Measurements from ENCODE around the gene SENP7.

Gene SENP7

GRCh38 chr3:101387351-101387750, 125.7 kb downstream of the SENP7 start:
- Histone ChIP-seq H3K4me1 (ENCODE audit: insufficient read depth, low read length, severe bottlenecking) (no peaks in the 10 kb centered on the region), H3K79me2 (ENCODE audit: insufficient read depth, low read length) (no peaks in the 10 kb centered on the region), H3K9me2 (ENCODE audit: low read depth, low read length) (no peaks in the 10 kb centered on the region), H4K20me1 (ENCODE audit: insufficient read depth, low read length) (no peaks in the 10 kb centered on the region), H3K4me2 (ENCODE audit: low read length) (no peak overlapping the region), H3K9me3 (ENCODE audit: low read length) (peaks cover 5% of the 10 kb centered on the region; the same call in 1 of the 2 replicates), H2AFZ (ENCODE audit: low read length) (no peak overlapping the region), H3K36me3 (ENCODE audit: insufficient read depth, low read length) (peaks cover 8% of the 10 kb centered on the region; the same call in 1 of the 2 replicates), H3F3A (ENCODE audit: insufficient read depth, low read length) (no peaks in the 10 kb centered on the region), H3K9ac (ENCODE audit: low read length) (no peak overlapping the region), H3K4me3 (ENCODE audit: low read depth, low read length, poor library complexity, severe bottlenecking) (no peak overlapping the region), H3K27ac (ENCODE audit: low read depth, low read length, poor library complexity, severe bottlenecking) (no peak overlapping the region), H3K27me3 (ENCODE audit: insufficient read depth, low read length) (no peaks in the 10 kb centered on the region)
- no peak for TF ChIP-seq CTCF (IDR thresholded peaks at IDR 0.05; ENCODE audit: low read length)

GRCh38 chr3:101384426-101384825, 128.6 kb downstream of the SENP7 start:
- no peak overlapping the region for H2AFZ ChIP-seq (ENCODE audit: low read length)
- H3K9ac ChIP-seq (ENCODE audit: low read length) = no peak overlapping the region

GRCh38 chr3:101383656-101384055, 129.4 kb downstream of the SENP7 start:
- TF ChIP-seq CTCF (IDR thresholded peaks at IDR 0.05; ENCODE audit: low read length) (no peak), EZH2 (IDR thresholded peaks at IDR 0.05; ENCODE audit: borderline replicate concordance, low read length) (no peak)
- Histone ChIP-seq H4K20me1 (ENCODE audit: insufficient read depth, low read length) (no peaks in the 10 kb centered on the region), H3K4me2 (ENCODE audit: low read length) (no peak overlapping the region), H3K27ac (ENCODE audit: low read depth, low read length, poor library complexity, severe bottlenecking) (no peak overlapping the region), H3K4me1 (ENCODE audit: insufficient read depth, low read length, severe bottlenecking) (peaks cover 4% of the 10 kb centered on the region), H3F3A (ENCODE audit: insufficient read depth, low read length) (0 out of 2 replicates have a peak, but pooled peaks cover 5% of the 10 kb centered on the region), H3K9ac (ENCODE audit: low read length) (no peak overlapping the region), H3K4me3 (ENCODE audit: low read depth, low read length, poor library complexity, severe bottlenecking) (no peak overlapping the region), H3K9me2 (ENCODE audit: low read depth, low read length) (no peaks in the 10 kb centered on the region), H3K79me2 (ENCODE audit: insufficient read depth, low read length) (no peaks in the 10 kb centered on the region), H3K36me3 (ENCODE audit: insufficient read depth, low read length) (peaks cover 8% of the 10 kb centered on the region; the same call in 1 of the 2 replicates), H3K27me3 (ENCODE audit: insufficient read depth, low read length) (no peaks in the 10 kb centered on the region), H2AFZ (ENCODE audit: low read length) (no peak overlapping the region), H3K9me3 (ENCODE audit: low read length) (0 out of 2 replicates have a peak, but pooled peaks cover 3% of the 10 kb centered on the region)

More at GRCh38 chr3:101384426-101384825, 128.6 kb downstream of the SENP7 start:
- Histone ChIP-seq H3K36me3 (ENCODE audit: insufficient read depth, low read length) (peaks cover 8% of the 10 kb centered on the region; the same call in 1 of the 2 replicates), H3K27ac (ENCODE audit: low read depth, low read length, poor library complexity, severe bottlenecking) (no peak overlapping the region), H4K20me1 (ENCODE audit: insufficient read depth, low read length) (no peaks in the 10 kb centered on the region), H3K27me3 (ENCODE audit: insufficient read depth, low read length) (no peaks in the 10 kb centered on the region), H3K9me2 (ENCODE audit: low read depth, low read length) (no peaks in the 10 kb centered on the region), H3K9me3 (ENCODE audit: low read length) (peaks cover 3% of the 10 kb centered on the region; the same call in 1 of the 2 replicates), H3F3A (ENCODE audit: insufficient read depth, low read length) (0 out of 2 replicates have a peak, but pooled peaks cover 5% of the 10 kb centered on the region), H3K4me2 (ENCODE audit: low read length) (no peak overlapping the region), H3K4me1 (ENCODE audit: insufficient read depth, low read length, severe bottlenecking) (peaks cover 4% of the 10 kb centered on the region), H3K4me3 (ENCODE audit: low read depth, low read length, poor library complexity, severe bottlenecking) (no peak overlapping the region), H3K79me2 (ENCODE audit: insufficient read depth, low read length) (no peaks in the 10 kb centered on the region)
- TF ChIP-seq EZH2 (IDR thresholded peaks at IDR 0.05; ENCODE audit: borderline replicate concordance, low read length) (no peak), CTCF (IDR thresholded peaks at IDR 0.05; ENCODE audit: low read length) (no peak)
